Measurements from ENCODE around the gene GRB2. TPM values are rescaled to one million over a fixed set of nuclear protein-coding genes. Genes with fewer than 3 reads are reported as not detected.

GRB2 gene
- total and polyA plus RNA-seq, 12 donors = 36.0 to 374 (median 114) TPM

DNA sequence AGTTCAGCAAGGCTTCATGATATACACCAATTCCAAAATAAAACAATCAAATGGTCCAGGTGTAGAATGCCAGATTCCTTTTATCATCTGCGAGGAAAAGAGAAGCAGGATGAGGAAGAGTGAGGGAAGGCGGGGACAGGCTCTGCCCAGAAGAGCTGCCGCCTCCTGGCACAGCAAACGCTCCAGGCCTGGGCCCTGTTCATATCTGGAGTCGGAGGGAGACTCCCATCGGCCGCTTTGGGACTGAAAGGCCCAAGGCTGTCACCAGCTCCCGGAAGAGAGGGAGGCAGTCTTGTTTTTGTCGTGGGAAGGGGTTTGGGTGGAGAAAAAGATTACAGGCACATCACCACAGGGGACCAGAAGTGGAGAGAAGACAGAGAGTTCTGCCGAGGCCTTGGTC, 87.3 kb downstream of the GRB2 start:
- H3K36me3 ChIP-seq (replicated peaks in 1 of 2) = peaks cover 0 to 34% of the 10 kb centered on the region in 2 donors
- peaks cover 23 to 31% of the 10 kb centered on the region in 2 donors for H3K4me1 ChIP-seq (replicated peaks in 1 of 2)
- peak overlapping the region in 2 of 5 donors; percentile 52 to 54 for H3K27ac ChIP-seq
- 73 to 84% (median 77%) methylated on average over 10 of the region's 10 CpGs for WGBS, 4 donors
- H3K27me3 ChIP-seq = no peaks in the 10 kb centered on the region
- TF ChIP-seq, protein P1, sequence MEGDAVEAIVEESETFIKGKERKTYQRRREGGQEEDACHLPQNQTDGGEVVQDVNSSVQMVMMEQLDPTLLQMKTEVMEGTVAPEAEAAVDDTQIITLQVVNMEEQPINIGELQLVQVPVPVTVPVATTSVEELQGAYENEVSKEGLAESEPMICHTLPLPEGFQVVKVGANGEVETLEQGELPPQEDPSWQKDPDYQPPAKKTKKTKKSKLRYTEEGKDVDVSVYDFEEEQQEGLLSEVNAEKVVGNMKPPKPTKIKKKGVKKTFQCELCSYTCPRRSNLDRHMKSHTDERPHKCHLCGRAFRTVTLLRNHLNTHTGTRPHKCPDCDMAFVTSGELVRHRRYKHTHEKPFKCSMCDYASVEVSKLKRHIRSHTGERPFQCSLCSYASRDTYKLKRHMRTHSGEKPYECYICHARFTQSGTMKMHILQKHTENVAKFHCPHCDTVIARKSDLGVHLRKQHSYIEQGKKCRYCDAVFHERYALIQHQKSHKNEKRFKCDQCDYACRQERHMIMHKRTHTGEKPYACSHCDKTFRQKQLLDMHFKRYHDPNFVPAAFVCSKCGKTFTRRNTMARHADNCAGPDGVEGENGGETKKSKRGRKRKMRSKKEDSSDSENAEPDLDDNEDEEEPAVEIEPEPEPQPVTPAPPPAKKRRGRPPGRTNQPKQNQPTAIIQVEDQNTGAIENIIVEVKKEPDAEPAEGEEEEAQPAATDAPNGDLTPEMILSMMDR (IDR thresholded peaks at IDR 0.05) = no peak
- TF ChIP-seq POLR2A (IDR thresholded peaks at IDR 0.05) = no peak
- no peaks in the 10 kb centered on the region for H3K9me3 ChIP-seq (replicated peaks in 1 of 3)
- no peak overlapping the region for H3K4me3 ChIP-seq
- DNase-seq = no peak
- intact Hi-C loops (cut with DNase I) = no loop called here

DNA sequence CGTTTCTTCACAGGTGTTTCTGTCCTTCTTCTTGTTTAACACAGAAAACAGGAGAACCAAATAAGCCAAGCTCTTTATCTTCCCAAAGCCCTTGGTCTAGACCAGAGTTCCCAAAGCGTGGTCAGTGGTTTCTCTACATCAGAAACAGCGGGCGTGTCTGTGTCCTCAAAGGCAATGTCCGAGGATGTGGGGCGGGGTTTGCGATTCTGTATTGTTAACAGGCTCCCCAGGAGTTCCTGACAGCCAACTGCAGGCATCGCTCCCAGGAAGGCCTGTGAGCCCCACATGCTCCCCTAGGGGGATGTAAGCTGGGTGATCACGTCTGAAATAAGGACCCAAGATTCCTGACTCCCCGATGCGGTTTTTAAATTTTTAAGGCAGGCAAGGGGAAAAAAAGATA, 87.8 kb downstream of the GRB2 start:
- no peak overlapping the region for H3K4me3 ChIP-seq
- no peak for TF ChIP-seq POLR2A (IDR thresholded peaks at IDR 0.05)
- TF ChIP-seq, protein P1 (IDR thresholded peaks at IDR 0.05) = no peak
- 74 to 82% (median 79%) methylated on average over 11 of the region's 11 CpGs for WGBS, 4 donors
- H3K36me3 ChIP-seq (replicated peaks in 1 of 2) = peaks cover 0 to 34% of the 10 kb centered on the region in 2 donors
- H3K4me1 ChIP-seq (replicated peaks in 1 of 2) = peaks cover 24 to 35% of the 10 kb centered on the region in 2 donors
- H3K27me3 ChIP-seq = no peaks in the 10 kb centered on the region
- H3K27ac ChIP-seq = peak overlapping the region in 1 of 5 donors; percentile 54
- DNase-seq = peak in 1 of 7 donors; percentile 38
- intact Hi-C loops (cut with DNase I) = no loop called here
- H3K9me3 ChIP-seq (replicated peaks in 1 of 3) = no peaks in the 10 kb centered on the region

DNA sequence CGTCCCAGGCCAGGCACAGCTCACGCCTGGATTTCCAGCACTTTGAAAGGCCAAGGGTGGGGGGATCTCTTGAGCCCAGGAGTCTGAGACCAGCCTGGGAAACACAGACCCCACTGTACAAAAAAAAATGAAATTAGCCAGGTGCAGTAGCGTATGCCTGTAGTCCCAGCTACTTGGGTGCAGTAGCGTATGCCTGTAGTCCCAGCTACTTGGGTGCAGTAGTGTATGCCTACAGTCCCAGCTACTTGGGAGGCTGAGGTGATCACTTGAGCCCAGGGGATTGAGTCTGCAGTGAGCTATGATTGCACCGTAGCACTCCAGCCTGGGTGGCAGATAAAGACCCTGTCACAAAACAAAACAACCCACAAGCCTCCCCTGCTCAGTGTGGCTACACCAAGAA, 89.2 kb downstream of the GRB2 start:
- H3K9me3 ChIP-seq (replicated peaks in 1 of 3) = no peaks in the 10 kb centered on the region
- intact Hi-C loops (cut with DNase I) = no loop called here
- no peaks in the 10 kb centered on the region for H3K27me3 ChIP-seq
- no peak for TF ChIP-seq POLR2A (IDR thresholded peaks at IDR 0.05)
- TF ChIP-seq, protein P1 (IDR thresholded peaks at IDR 0.05) = no peak
- no peak for DNase-seq
- peaks cover 24 to 35% of the 10 kb centered on the region in 2 donors for H3K4me1 ChIP-seq (replicated peaks in 1 of 2)
- H3K4me3 ChIP-seq = no peak overlapping the region
- WGBS, 4 donors = 71 to 77% (median 72%) methylated on average over 5 of the region's 5 CpGs
- H3K27ac ChIP-seq = peak overlapping the region in 4 of 5 donors; percentile 28 to 90 (median 70)
- peaks cover 0 to 27% of the 10 kb centered on the region in 2 donors for H3K36me3 ChIP-seq (replicated peaks in 1 of 2)

DNA sequence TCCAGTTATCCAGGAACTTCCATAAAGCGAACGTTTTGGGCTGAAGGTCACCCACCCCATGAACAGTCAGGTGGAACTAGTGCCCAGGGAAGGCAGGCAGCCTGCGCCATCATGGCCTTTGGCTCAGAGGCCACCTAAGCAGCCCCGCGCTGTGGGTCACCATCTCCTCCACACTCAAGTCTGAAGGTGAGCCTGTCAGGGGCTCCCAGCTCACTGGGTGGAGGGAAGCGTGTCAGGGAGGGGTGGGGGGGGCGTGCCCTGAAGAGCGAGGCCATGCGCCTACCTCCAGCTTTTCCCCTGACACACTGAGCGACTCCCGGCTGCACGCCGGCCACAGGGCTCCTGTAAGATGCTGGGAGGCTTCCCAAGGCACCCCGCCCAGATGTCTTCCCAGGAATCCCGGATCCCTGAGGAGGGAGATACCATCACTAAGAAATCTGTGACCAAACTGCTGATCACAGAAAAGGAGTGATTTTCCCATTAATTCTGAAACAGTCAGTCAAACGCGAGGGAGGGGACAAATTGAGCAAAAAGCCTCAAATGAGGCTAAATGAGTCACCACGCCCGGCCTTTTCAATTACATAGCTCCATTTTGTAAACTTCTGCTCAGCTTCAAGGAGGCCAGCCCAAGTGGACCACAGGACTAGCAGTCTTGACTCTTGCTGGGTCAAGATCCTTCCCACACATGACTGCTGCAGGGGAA, 89.8 kb downstream of the GRB2 start:
- Histone ChIP-seq H3K9me3 (replicated peaks in 1 of 3) (no peaks in the 10 kb centered on the region), H3K27ac (peak overlapping the region in 4 of 5 donors; percentile 28 to 90 (median 70)), H3K4me3 (no peak overlapping the region), H3K27me3 (no peaks in the 10 kb centered on the region), H3K36me3 (replicated peaks in 1 of 2) (peaks cover 0 to 23% of the 10 kb centered on the region in 2 donors), H3K4me1 (replicated peaks in 1 of 2) (peaks cover 24 to 35% of the 10 kb centered on the region in 2 donors)
- TF ChIP-seq, protein P1 (IDR thresholded peaks at IDR 0.05) = no peak
- TF ChIP-seq POLR2A (IDR thresholded peaks at IDR 0.05) = no peak
- 63 to 67% (median 64%) methylated on average over 15 to 19 of the region's 19 CpGs for WGBS, 4 donors
- intact Hi-C loops (cut with DNase I) = no loop called here
- DNase-seq = peak in 5 of 7 donors; percentile 50 to 71 (median 67)
